Measurements from ENCODE around the gene SPATC1L. TPM values are rescaled to one million over a fixed set of nuclear protein-coding genes. Genes with fewer than 3 reads are reported as not detected.

SPATC1L gene
- total RNA-seq (2021; fragmentation: NEBNext Ultra II Directional; extraction: Animal tissue kit (Norgen Biotek cat#: 25700)) (49.4 and 50.0 TPM in 2 replicates), polyA plus RNA-seq (2011; rRNA removed) (24.9 and 44.8 TPM in 2 replicates), polyA minus RNA-seq (2011; rRNA and poly(A)+ RNA removed) (6.2 and 7.1 TPM in 2 replicates)
- polyA plus RNA-seq (2011; cell fraction: cytosol; rRNA removed), result 16.4 TPM
- 43.3 TPM for polyA plus RNA-seq (2011; cell fraction: nucleus; rRNA removed)
- 38.0 to 56.9 TPM (median 53.3 TPM) in 4 replicates for polyA plus RNA-seq (2012, experiment 1 of 2)
- polyA plus RNA-seq (2012, experiment 2 of 2), result 50.4 TPM
- polyA plus RNA-seq (2013, experiment 1 of 2), result 48.1 TPM
- 48.0 TPM for polyA plus RNA-seq (2013, experiment 2 of 2)
- 30.3 TPM for polyA minus RNA-seq (2011; cell fraction: cytosol; rRNA and poly(A)+ RNA removed)
- 21.2 TPM for polyA minus RNA-seq (2011; cell fraction: nucleus; rRNA and poly(A)+ RNA removed)
- long read RNA-seq, experiment 1, transcript SPATC1L-202 (4 exons, 1,182 nt), result major isoform, 58 of 100 reads
- long read RNA-seq, experiment 1, partial matches to known transcripts, result 34 of 100 reads
- long read RNA-seq, experiment 1, other reads (novel, unspliced or antisense), result 8 of 100 reads
- long read RNA-seq, experiment 2, result 0 reads

DNA sequence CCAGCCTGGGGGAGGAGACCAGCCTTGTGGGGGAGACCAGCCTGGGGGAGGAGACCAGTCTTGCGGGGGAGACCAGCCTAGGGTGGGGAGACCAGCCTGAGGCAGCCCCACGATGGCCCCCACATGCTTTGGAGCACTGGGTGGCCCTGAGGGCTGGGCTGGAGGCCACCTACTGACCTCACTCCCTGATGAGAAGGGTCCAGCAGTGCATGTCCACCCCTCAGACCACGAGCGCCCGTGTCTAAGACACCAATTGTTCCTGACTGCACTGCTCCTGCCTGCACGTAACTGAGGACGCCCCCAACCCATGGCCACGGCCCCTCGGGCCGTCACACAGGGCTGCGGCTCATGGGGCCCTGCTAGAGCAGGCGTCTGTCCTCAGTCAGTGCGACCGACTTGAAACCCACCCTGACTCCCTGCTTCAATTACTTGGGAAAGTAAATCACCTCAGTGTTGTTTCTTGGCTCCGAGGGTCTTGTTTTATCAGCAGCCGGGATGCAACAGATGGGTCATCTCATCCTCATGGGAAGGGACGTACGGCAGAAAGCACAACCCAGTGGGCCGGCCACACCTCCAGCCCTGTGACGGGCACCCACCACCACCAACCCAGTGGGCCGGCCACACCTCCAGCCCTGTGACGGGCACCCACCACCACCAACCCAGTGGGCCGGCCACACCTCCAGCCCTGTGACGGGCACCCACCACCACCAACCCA is at the start of gene SPATC1L:
Gene SPATC1L, minus strand, starts transcription at position 550 of the 715 bp plus-strand sequence. CDS start 1,643 bp downstream, outside the sequence.
- H4K8ac ChIP-seq (ENCODE audit: extremely low read depth, insufficient read depth, low read length), result 0 out of 2 replicates have a peak within 1 kb of the TSS, but pooled peaks have one; percentile 57
- no peak within 1 kb of the TSS for H2BK120ac ChIP-seq (replicated peaks; ENCODE audit: low read depth, low read length)
- H2BK15ac ChIP-seq (ENCODE audit: low read length), result no peak within 1 kb of the TSS; the same call in 1 of the 2 replicates
- CTCF ChIA-PET (ENCODE audit: partially characterized antibody), result no interaction called here
- 5% methylated on average over 17 of the region's 24 CpGs; no CpG with 5 or more reads in 1 of the 2 experiments for WGBS, 2 experiments (ENCODE audit: extremely low coverage in 1 of 2, insufficient coverage in 1 of 2, insufficient read length in 1 of 2, insufficient replicate concordance in 2 of 2, low coverage in 1 of 2, low lambda C conversion rate in 2 of 2, missing lambda C conversion rate in 1 of 2)
- peak within 1 kb of the TSS; percentile 75; the same call in 1 of the 2 replicates for H2BK12ac ChIP-seq (ENCODE audit: low read depth, low read length)
- H3K4me3 ChIP-seq (ENCODE audit: extremely low read depth in 1 of 4, insufficient read depth in 2 of 4, low read depth in 3 of 4, low read length in 4 of 4), result peak within 1 kb of the TSS; percentile 83 to 98 (median 93)
- H3K14ac ChIP-seq (ENCODE audit: insufficient read length), result peak within 1 kb of the TSS; percentile 82
- peaks cover 5% of the 10 kb centered on the region; the same call in 1 of the 2 replicates for H3K79me1 ChIP-seq (ENCODE audit: low read depth, low read length)
- H3K4me2 ChIP-seq (ENCODE audit: insufficient read depth in 1 of 2, low read depth in 2 of 2, low read length in 2 of 2), result peak within 1 kb of the TSS; percentile 87 to 97
- H3K56ac ChIP-seq (replicated peaks; ENCODE audit: insufficient read length, low read depth, low read length), result peak within 1 kb of the TSS; percentile 73
- H2BK5ac ChIP-seq (ENCODE audit: low read depth, low read length), result peak within 1 kb of the TSS; percentile 93
- H3K36me3 ChIP-seq (ENCODE audit: control insufficient read depth in 2 of 4, insufficient read depth in 4 of 4, low read length in 3 of 4), result peaks cover 0 to 2% (median 0%) of the 10 kb centered on the region in 4 experiments; a peak in 2 of 8 replicates
- H2AFZ ChIP-seq (ENCODE audit: low read length), result peak within 1 kb of the TSS; percentile 84; the same call in 1 of the 2 replicates
- FAIRE-seq, result no peak
- peaks cover 0 to 14% of the 10 kb centered on the region in 2 experiments for H4K20me1 ChIP-seq (replicated peaks in 1 of 2; ENCODE audit: control insufficient read depth in 1 of 2, insufficient read depth in 2 of 2, low read length in 2 of 2)
- 0 out of 2 replicates have a peak within 1 kb of the TSS, but pooled peaks have one; percentile 65 for H2AK5ac ChIP-seq (ENCODE audit: low read depth, low read length)
- DNase-seq (ENCODE audit: low read depth in 1 of 2, low spot score in 2 of 2), result peak; percentile 38 to 74
- peak within 1 kb of the TSS; percentile 95 for H3K18ac ChIP-seq (ENCODE audit: extremely low read depth, low read length)
- no peaks in the 10 kb centered on the region for H3K9me3 ChIP-seq (ENCODE audit: insufficient read depth in 2 of 2, low read depth in 1 of 2, low read length in 1 of 2)
- peak within 1 kb of the TSS; percentile 95 for H4K91ac ChIP-seq (replicated peaks; ENCODE audit: insufficient read length, low read length)
- peaks cover 8% of the 10 kb centered on the region for H3K23me2 ChIP-seq (ENCODE audit: low read depth, low read length)
- H3K9ac ChIP-seq (replicated peaks in 1 of 4; ENCODE audit: extremely low read depth in 1 of 4, low read depth in 3 of 4, low read length in 3 of 4), result peak within 1 kb of the TSS in 3 of 4 experiments; percentile 43 to 89 (median 52); a peak in 6 of 7 replicates
- H2BK20ac ChIP-seq (ENCODE audit: low read length), result no peak within 1 kb of the TSS
- no peaks in the 10 kb centered on the region for H3K27me3 ChIP-seq (replicated peaks in 1 of 4; ENCODE audit: control insufficient read depth in 3 of 4, extremely low read depth in 1 of 4, insufficient read depth in 3 of 4, low read length in 3 of 4)
- H3K4me1 ChIP-seq (replicated peaks in 1 of 4; ENCODE audit: control insufficient read depth in 3 of 4, insufficient read depth in 4 of 4, low read length in 3 of 4), result peaks cover 7 to 20% (median 9%) of the 10 kb centered on the region in 4 experiments; a peak in 6 of 7 replicates
- peak within 1 kb of the TSS; percentile 46 for H3K4ac ChIP-seq (replicated peaks; ENCODE audit: insufficient read length, low read depth, low read length)
- H3K79me2 ChIP-seq (ENCODE audit: control insufficient read depth in 1 of 2, insufficient read depth in 2 of 2, low read length in 2 of 2), result peaks cover 0 to 2% of the 10 kb centered on the region in 2 experiments; a peak in 1 of 4 replicates
- no peak within 1 kb of the TSS for H3K23ac ChIP-seq (ENCODE audit: insufficient read length)
- TF ChIP-seq HDAC2 (IDR thresholded peaks at IDR 0.05; ENCODE audit: borderline replicate concordance in 1 of 2, low read depth in 2 of 2, low read length in 2 of 2) (no peak), SIN3A (conservative IDR thresholded peaks at IDR 0.05 in 1 of 2, IDR thresholded peaks at IDR 0.05 in 1 of 2; ENCODE audit: low read depth in 1 of 2, low read length in 2 of 2) (0 out of 4 replicates have a peak, but pooled peaks of 1 of the 2 experiments have one; percentile 56), KDM4A (IDR thresholded peaks at IDR 0.05; ENCODE audit: low read depth, low read length, severe bottlenecking) (peak; percentile 69)
- H4K5ac ChIP-seq (ENCODE audit: insufficient read length, low read depth, low read length), result peak within 1 kb of the TSS; percentile 57
- H3K27ac ChIP-seq (ENCODE audit: low read depth, low read length), result peak within 1 kb of the TSS; percentile 46
- POLR2A ChIA-PET (ENCODE audit: partially characterized antibody), result interaction anchor here (0.7 to 1.8 kb wide), 2 partner anchors 42 to 47 kb away, joined by 3 to 6 read pairs; no protein-coding TSS in a partner anchor
